Measurements from ENCODE around the gene GGT6. TPM values are rescaled to one million over a fixed set of nuclear protein-coding genes. Genes with fewer than 3 reads are reported as not detected.
A peak's percentile ranks its signal among the peaks of the same experiment; 100 is the strongest.

The GGT6 gene
- not detected for total RNA-seq (ENCODE audit: unreplicated experiment)
- long read RNA-seq = 0 reads

GRCh38 chr17:4560421-4560820 is at the start of gene GGT6:
TSS of gene GGT6 (minus strand) at chr17:4560577. CDS start at chr17:4560521, 56 bp downstream.
- Mint-ChIP-seq H3K27ac (ENCODE audit: unreplicated experiment) (peak within 1 kb of the TSS; percentile 48), H3K4me1 (ENCODE audit: low read depth, unreplicated experiment) (peaks cover 20% of the 10 kb centered on the region), H3K4me3 (ENCODE audit: unreplicated experiment) (peak within 1 kb of the TSS; percentile 49), H3K36me3 (ENCODE audit: unreplicated experiment) (no peaks in the 10 kb centered on the region), H3K9me3 (ENCODE audit: unreplicated experiment) (no peaks in the 10 kb centered on the region), H3K27me3 (ENCODE audit: unreplicated experiment) (peaks cover 9% of the 10 kb centered on the region)
- no peak for TF ChIP-seq CTCF (IDR thresholded peaks at IDR 0.05; ENCODE audit: partially characterized antibody, unreplicated experiment)
- no peak for DNase-seq

- no peak for DNase-seq
- Mint-ChIP-seq H3K36me3 (ENCODE audit: unreplicated experiment) (no peaks in the 10 kb centered on the region), H3K27ac (ENCODE audit: unreplicated experiment) (no peak overlapping the region), H3K27me3 (ENCODE audit: unreplicated experiment) (no peaks in the 10 kb centered on the region), H3K9me3 (ENCODE audit: unreplicated experiment) (no peaks in the 10 kb centered on the region), H3K4me3 (ENCODE audit: unreplicated experiment) (no peak overlapping the region), H3K4me1 (ENCODE audit: low read depth, unreplicated experiment) (peaks cover 21% of the 10 kb centered on the region)
- TF ChIP-seq CTCF (IDR thresholded peaks at IDR 0.05; ENCODE audit: partially characterized antibody, unreplicated experiment) = no peak
These were observed 49.8 kb upstream of the GGT6 start for GRCh38 chr17:4610162-4610561.

DNA sequence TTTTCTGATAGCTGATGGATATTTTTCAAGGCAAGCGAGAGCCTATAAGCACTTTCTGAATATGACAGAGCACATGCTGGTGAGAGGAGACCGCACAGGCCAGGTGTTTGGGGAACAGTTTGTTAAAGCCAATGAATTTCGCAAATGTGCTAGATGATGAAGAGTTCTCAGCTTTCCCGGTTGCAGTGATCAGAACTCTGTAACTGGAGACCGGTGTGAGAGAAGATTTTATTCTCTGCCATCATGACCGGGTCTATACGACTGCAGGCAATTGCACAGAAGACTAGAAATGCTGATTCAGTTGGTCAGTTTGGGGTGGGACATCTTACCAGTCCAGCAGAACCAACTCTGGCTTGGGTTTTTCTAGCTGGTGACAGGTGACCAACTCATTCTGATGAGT is 49.4 kb upstream of the GGT6 start:
- no peak for DNase-seq
- H3K4me3 Mint-ChIP-seq (ENCODE audit: unreplicated experiment) = no peak overlapping the region
- no peak overlapping the region for H3K27ac Mint-ChIP-seq (ENCODE audit: unreplicated experiment)
- peaks cover 23% of the 10 kb centered on the region for H3K4me1 Mint-ChIP-seq (ENCODE audit: low read depth, unreplicated experiment)
- H3K36me3 Mint-ChIP-seq (ENCODE audit: unreplicated experiment) = no peaks in the 10 kb centered on the region
- no peak for TF ChIP-seq CTCF (IDR thresholded peaks at IDR 0.05; ENCODE audit: partially characterized antibody, unreplicated experiment)
- H3K27me3 Mint-ChIP-seq (ENCODE audit: unreplicated experiment) = no peaks in the 10 kb centered on the region
- H3K9me3 Mint-ChIP-seq (ENCODE audit: unreplicated experiment) = no peaks in the 10 kb centered on the region

DNA sequence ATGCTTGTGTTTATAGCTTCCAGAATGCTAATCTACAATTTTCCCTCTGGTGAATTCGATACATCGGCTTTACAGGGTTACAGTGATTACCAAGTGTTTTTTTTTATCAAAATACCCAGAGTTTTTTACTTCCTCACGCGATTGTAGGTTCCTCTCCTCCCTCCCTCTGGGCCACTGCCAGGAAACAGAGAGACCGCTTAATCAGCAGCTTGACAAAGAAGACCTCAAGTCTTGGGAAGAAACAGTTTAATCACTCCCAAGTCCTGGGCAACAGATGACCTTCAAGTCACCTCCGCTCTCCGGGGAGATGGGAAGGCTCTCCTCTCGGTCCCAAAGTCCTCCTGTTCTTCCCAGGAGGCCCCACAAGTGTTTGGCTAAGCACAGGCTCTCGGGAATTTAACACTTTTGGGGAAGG is 47.4 kb upstream of the GGT6 start:
- H3K4me3 Mint-ChIP-seq (ENCODE audit: unreplicated experiment) = no peak overlapping the region
- no peak for TF ChIP-seq CTCF (IDR thresholded peaks at IDR 0.05; ENCODE audit: partially characterized antibody, unreplicated experiment)
- peaks cover 3% of the 10 kb centered on the region for H3K27me3 Mint-ChIP-seq (ENCODE audit: unreplicated experiment)
- H3K4me1 Mint-ChIP-seq (ENCODE audit: low read depth, unreplicated experiment) = peaks cover 34% of the 10 kb centered on the region
- peaks cover 1% of the 10 kb centered on the region for H3K9me3 Mint-ChIP-seq (ENCODE audit: unreplicated experiment)
- DNase-seq = no peak
- no peaks in the 10 kb centered on the region for H3K36me3 Mint-ChIP-seq (ENCODE audit: unreplicated experiment)
- H3K27ac Mint-ChIP-seq (ENCODE audit: unreplicated experiment) = no peak overlapping the region

DNA sequence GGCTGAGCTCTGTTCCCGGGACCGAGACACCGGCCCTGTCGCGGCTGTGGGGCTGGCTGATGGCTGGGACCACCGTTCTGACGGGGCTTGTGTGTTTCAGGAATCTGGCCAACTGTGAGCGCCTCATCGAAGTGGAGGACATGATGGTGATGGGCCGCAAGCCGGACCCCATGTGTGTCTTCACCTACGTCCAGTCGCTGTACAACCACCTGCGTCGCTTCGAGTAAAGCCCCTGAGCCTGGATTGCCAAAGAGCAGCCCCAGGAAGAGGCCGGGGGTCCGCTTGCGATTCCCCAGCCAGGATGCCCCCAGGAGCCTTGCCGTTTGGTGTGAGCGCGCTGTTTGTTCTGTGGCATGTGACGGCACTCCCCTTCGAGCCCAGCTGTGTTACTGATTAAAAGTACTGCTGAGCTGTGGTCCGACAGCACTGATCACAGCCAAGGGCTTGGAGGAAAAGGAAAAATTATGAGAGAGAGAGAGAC is 46.9 kb upstream of the GGT6 start:
- no peak for TF ChIP-seq CTCF (IDR thresholded peaks at IDR 0.05; ENCODE audit: partially characterized antibody, unreplicated experiment)
- Mint-ChIP-seq H3K9me3 (ENCODE audit: unreplicated experiment) (peaks cover 1% of the 10 kb centered on the region), H3K36me3 (ENCODE audit: unreplicated experiment) (no peaks in the 10 kb centered on the region), H3K4me3 (ENCODE audit: unreplicated experiment) (no peak overlapping the region), H3K4me1 (ENCODE audit: low read depth, unreplicated experiment) (peaks cover 34% of the 10 kb centered on the region), H3K27ac (ENCODE audit: unreplicated experiment) (no peak overlapping the region), H3K27me3 (ENCODE audit: unreplicated experiment) (peaks cover 3% of the 10 kb centered on the region)
- no peak for DNase-seq

Measured in glutamatergic neuron (in vitro differentiated cells).